SKM-1 (cell line): Measurements from ENCODE around the gene ERC2.
A peak's percentile ranks its signal among the peaks of the same experiment; 100 is the strongest.

ENCODE experiments used
- DNase-seq: peaks from one replicate; lab custom pipeline; 2025; ENCODE audit not compliant: unreplicated experiment; lab: John Stamatoyannopoulos, UW

The ERC2 gene

DNA sequence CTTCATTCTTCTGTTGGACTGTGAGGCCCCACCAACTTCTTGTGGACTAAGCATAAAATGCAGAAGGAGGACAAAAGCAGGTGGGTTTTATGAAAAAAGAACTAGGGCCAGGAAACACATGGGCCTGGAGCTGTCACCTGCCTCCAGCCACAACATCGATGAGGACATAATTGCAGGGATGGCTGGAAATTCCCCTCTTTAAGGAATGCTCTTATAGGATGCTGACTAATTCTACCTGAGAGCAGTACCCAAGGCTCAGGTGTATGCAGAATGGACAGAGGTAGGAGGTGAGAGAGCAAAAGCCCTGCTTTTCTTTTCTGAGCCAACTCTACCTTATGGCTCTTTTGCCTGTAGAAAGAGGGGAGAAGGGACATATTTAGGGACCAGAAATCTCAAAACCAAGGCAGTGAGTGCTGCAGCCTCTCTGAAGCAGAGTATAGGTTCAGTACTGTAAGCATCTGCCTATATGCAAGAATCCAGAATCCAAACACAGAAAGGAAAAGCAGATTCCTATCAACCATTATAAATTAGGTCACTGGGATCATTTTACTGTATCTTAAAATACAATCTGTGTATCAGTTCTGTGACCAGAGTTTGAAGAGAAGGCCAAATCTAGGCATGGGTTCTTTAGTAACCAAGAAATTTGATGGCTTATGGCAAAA lies 775.8 kb downstream of the ERC2 start:
- DNase-seq, result no peak

DNA sequence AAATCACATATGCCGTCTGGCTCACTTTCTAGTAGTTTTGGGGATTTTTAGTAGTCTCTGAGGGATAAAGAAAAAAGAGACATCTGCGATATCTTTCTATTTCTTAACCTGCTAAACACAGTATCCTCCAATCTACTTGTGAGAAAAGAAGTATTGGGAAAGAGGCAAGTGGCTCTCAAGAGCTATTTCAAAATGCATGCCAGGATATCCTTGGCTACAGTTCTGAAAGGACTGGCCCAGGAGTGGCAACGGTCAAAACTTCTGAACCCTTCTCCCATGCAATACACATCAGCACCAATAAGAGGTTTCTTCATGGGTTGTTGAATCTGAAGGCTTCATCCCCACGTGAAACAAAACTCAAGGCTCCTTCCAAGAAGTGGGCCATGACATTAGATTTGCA lies 777.1 kb downstream of the ERC2 start:
- peak; percentile 49 for DNase-seq

DNA sequence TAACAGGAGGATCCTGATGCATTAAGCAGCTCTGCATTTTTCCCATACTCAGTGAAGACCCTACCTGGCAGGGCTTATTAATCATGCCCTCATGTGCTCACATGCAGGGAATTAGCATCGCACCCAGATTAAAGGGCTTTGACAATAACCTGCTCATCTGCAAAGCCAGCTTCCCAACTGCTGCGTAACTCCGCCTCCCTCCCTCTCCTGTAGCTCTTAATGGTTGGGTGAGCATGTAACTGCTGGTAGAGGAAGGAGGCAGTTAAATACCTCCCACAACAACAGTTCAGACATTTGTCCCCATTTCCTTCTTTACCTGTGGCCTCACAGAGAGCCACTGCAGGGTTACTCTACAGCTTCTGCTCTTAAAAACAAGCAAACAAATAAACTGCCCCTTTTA lies 777.5 kb downstream of the ERC2 start:
- peak; percentile 67 for DNase-seq

DNA sequence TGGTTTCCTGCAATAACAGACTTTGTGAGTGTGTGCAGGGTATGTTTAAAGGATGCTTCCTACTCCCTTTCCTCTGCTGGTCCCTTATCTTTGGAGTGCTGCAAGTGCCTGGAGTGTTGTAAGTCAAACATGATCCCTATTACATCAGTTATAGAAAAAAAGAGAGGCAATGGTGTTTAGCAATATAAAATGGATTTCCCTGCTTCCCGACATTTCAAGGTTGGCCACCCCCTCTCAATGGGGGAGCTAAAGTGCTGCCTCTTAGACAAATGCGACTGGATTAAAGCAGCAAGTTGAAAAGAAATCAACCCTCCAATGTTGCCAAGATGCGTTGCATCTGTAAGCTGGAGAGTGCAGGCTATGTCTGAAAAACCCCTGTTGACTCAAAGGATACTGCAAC lies 778.1 kb downstream of the ERC2 start:
- no peak for DNase-seq

DNA sequence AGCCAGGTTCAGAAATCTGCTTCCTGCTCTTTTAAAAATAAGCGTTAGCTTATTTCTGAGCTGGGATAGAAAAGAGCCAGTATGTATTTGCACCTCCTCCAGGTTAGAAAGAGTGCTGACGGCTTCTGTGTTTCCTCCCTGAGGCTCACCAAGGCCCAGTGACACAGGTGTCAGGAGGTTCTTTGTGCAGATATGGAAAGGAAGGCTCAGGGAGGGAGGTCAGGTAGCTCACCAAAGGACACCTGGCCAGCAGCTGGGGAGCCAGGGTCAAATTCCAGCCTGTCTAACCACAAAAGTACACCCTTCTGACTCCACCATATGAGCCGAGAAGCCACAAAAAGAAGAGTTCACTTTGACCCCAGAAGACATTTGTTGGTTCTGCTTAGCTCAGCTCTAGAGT lies 780.1 kb downstream of the ERC2 start:
- no peak for DNase-seq

DNA sequence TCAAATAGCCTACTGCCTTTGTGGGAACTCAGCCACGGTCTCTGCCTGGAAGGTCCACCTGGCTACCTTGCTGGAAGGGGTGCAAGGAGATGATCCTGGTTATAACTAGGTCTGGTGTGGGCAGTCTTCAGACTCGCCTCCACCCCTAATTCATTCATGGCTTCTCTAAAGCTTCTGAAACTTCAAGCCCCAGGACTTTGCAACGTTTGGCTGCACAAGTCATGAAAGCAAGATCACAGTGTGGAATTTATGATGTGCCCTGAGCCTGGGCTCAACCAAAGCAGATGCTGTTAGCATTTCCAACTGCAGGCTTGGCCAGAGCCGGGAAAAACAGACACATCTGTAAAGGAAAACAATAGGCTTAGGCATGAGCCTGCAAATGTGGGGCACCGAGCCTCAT lies 780.7 kb downstream of the ERC2 start:
- no peak for DNase-seq

DNA sequence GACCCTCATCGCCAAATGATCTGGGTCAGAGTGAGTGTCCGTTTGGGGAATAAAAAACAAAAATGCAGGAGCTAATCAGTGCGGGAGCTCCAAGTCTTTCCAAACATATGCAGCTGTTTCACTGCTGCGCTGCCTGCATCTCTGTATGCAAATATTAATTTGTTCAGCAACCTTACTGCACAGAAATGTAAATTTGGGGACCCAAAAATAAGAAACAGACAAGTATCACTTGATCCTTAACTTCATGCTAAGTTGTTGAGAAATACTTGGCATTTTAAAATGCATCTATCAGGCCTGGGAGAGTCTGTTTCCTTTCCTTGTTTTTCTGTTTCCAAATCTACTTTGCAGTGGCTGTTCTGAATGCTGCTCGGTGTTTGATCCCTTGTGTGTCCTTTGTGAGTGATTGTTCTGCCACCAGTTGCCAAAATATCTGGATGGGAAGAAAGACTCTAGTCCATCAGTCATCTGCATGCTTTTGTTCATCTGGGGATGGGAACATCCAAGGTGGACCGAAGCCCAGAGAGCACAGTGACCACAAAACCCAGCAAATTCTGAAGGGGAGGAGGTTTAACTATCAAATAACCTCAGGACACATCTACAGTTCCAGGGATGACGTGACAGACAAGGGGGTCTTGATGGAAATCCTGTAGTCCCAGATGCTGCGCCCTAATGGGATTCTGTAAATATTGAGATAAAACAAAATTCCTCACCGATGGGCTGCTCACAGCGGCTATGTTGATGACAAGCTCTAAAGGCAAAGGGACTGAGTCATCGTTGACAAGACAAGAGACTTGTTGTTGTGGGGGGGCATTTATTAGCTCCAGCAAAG lies 781.6 kb downstream of the ERC2 start:
- DNase-seq, result no peak

DNA sequence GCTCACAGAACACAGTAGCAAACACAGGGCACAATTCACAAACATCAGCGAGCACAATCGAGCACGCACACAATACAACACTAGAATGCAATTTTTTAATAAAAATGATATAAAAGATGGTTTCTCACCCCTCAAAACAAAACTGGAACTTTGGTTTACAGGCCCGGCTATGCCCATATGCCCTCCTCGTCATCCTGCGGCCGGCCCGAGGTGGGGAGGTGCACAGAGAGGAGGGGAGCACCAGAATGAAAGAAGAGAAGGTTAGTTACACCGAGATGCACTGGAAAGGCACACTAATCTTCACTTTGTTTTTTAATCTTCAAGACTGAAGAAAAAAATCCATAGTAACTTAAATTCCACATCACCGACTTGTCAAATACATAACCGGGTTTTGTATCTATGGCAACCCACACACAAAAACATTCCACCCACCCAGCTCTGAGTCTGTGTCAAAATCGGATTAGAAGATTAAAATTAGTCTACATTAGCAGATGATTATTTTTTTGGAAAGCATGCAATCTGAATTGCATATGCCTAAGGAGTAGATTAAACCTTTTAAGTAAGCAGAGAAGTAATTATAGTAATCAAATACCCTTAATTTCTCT lies 784.5 kb downstream of the ERC2 start:
- DNase-seq, result no peak

DNA sequence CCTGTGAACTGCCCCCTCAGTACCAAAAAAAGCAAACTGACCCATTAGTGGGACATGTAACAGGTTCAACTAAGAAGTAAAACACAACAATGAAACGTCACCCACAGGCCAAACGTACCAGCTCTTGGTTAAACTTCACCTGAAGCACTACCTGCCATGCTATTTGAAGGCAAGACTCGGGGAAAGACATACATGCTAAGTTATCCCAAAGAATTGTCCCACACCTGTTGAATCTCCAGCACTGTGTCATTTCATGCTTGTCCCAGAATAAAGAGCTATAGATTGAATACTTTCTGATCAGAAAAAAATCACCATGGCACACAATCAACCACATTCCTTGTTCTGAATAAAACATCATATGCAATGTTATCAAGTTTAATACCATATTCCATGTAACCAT lies 785.8 kb downstream of the ERC2 start:
- no peak for DNase-seq

DNA sequence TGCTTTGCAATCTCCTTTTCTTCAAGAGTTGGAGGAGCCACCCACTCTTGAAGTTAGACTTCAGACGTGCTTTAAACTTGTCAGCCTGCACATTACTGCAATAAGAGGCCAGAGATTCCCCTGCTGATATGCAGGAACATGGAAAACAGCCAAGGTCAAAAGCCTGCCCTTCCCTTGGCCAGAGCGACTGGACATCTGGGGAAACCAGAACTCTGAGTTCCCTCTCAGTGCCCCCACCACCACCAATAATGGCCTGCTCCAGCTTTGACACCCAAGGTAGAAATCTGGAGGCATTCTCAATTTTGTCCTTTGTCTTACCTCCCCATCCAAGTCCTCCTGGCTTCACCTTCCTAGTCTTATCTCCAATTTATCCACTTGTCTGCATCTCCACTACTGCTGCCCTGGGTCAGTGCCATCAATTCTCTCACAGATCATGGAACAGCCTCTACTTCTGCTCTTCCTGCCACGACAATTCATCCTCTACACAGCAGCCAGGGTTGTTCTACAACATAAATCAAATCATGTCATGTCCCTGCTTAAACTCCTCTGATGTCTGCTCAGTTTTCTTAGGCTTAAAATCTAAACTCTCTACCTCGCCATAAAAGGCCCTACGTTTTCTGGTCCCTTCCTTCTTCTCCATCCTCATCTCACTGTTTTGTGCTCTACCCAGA lies 789.6 kb downstream of the ERC2 start:
- DNase-seq, result no peak

DNA sequence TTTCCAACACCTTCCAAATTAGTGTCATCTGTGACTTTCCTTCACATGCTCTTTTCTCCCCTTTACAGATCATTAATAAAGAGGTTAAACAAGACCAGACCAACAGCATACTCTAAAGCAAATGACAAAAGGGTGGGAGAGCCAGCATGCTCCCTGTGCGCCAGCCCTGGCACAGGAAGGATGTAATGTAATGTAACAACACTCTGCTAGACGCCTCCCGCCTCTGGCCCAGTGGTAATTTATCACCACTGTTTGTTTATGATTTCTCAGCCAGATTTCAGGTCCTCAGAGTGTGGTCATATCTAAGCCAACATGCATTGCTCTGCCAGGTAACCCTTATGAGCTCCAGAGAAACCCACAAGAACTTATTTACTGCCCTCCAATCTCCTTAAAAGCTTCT lies 791.6 kb downstream of the ERC2 start:
- DNase-seq, result no peak

DNA sequence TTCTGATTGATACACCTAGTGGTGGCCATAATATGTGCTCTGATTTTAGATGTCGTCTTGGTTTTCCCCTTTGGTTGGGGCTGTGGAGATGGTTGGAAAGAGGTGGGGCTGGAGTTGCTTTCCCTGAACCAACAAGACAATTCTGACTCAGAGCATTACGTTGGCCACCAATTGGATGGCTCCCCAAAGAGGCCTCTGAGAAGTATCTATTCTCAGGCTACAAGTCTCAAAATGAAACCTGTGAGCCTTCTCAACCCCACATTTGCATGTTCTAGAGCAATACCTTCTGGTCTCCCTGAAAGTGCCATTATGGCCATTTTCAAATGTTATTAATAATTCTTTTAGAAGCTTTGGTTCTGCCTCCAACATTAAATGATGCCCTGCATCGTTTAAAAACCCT lies 792.8 kb downstream of the ERC2 start:
- no peak for DNase-seq

DNA sequence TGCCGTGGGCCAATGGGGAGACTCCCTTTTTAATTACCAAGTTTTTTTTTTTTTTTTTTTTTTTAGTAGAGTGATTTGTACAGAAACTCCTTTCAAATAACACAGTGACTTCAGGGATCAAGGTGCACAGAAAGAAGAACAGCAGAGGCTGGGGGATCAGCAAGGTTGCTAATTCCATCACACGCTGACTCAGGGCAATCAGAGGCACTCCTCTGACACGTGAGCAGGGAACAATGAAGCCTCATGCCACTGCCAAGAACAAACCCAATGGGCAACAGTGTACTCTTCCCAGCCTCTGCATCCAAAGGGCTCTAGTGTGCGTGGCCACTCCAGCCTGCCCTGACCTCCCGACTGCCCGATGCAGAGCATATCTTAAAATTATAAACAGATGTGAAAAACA lies 794.5 kb downstream of the ERC2 start:
- DNase-seq, result no peak

DNA sequence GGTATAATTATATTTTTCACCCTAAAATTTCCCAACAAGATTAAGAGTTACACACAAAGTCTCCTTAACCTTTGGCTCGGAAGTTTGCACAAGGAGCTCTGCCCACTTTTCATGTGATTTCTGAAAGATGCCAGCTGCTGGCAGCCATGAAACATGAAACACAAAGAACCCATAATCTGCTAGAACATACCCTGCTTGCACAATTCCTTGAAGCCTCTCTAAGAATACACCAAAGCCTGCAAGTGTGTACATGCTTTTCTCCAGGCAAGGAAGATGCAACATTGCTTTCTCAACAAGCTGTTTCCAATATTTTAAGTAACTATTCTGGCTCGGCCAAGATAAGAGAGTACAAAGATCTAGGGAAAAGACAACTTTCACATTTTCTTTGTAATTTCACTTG lies 799.1 kb downstream of the ERC2 start:
- DNase-seq, result no peak

DNA sequence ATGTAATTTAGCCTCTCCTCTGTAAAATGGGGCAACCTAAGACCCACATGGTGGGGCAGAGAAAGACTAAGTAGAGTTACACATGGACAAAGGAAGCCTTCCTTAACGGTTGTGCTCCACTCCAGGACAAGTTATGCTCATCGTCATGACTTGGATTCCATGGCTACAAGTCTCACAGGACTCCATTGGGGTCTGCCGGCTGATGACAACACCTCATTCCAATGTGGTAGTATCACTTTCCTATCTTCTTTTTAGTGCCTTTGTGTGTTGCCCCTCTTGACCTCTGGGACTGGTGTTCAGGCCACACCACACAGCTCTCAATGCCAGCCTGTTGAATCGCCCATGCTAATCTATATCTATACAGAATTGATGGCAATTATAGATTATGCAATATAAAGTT lies 799.9 kb downstream of the ERC2 start:
- DNase-seq, result no peak

DNA sequence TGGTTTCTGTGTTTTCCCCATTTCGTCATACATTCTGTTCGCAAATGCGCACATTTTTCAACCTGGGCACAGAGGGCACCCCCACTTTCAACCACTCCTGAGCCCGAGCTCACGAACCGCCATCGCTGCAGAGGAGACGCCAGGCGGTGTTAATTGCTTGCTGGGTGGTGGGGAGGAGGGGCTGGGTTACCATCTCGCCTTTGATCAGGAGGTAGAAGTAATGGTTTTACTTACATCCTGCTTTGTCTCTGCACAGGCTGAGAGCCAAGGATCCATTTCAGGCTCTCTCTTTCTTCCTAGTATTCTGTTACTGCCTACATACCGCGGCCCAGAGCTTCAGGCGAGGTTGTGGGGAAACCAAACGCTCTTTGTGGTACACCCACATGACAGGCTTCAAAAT lies 803.9 kb downstream of the ERC2 start:
- no peak for DNase-seq

DNA sequence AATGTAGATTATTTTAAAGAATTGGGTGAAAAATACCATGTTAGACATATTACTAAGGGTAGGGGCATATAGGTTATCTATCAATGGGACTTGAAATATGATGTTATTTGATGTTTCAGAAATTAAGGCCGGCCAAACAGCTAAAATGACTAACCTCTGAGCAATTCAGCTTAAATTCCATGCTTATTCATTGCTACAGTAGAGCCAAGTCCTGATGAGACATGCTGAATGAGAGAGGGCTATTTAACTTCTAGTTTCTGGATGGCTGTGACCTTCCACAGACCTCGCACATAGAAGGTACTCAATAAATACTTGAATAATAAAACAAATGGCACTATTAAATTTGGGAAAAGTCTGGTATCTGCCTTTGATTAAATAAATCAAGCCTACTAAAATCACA lies 805.6 kb downstream of the ERC2 start:
- no peak for DNase-seq

DNA sequence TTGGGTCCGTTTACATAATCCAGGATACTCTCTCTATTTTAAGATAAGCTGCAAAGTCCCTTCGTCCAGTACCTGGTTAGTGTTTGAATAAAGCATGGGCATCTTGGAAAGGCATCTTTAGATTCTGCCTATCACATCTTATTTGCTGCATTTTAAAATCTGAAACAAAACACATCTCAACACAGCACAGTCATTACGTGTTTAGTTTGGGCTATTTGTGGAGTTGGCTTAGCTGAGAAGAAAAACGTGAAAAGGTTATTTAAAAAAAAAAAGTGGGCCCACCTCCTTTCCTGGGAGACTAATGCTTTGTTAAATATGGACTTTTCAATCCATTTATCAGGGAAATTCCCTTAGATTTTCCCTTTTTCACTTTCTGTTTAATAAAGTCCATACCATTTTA lies 806.7 kb downstream of the ERC2 start:
- DNase-seq, result no peak

DNA sequence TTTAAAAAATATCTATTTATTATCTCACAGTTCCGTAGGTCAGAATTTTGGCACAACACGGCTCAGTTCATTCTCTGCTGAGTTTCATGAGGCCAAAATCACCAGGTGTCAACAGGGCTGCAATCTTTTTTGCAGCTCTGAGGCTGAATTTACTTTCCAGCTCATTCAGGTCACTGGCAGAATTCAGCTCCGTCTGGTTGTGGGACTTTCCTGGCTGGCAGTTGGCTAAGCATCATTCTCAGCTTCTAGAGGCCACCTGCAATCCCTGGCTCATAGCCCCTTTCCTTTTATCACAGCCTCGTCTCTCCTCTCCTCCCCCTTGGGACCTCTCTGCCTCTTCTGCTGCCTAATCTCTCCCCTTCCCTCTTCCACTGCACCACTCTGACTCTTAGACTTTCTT lies 807.1 kb downstream of the ERC2 start:
- no peak for DNase-seq

DNA sequence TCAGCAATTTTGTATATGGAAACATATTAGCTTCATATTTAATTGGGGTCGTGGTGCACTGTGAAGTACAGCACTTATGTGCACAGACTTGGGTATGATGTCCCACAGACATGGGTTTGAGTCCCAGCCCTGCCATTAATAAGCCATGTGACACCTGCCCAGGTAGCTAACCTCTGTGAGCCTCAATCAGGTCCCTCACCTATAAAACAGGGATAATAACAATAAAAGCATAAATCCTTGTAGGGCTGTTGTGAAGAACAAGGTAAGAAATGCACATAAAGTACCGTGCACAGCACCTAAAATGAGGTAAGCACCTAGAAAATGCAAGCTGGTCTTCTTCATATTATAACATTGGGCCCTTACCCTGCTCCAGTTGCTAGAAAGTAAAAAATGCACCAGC lies 807.6 kb downstream of the ERC2 start:
- DNase-seq, result no peak

DNA sequence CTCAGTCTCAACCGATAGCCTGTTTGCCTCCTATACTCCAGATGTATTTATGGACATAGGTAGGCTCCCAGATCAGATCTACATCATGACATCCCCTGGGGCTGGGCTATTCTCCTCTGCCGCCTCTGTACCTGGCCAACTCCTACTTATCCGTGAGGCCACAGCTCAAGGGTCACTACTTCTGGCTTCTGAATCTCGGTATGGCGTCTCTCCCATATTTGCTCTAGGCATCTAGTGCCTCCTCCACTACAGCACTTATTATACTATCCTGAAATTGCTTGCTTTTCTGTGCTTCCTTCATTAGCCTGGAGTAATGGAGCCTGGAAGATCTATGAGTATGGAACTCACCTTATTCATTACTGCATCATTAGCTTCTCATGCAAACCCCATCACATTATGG lies 808.6 kb downstream of the ERC2 start:
- no peak for DNase-seq
